Measurements from ENCODE around the gene SBF2.

GRCh38 chr11:9738116-9738515 lies 555.9 kb downstream of the SBF2 start:
- TF ChIP-seq POLR2A (IDR thresholded peaks at IDR 0.05; ENCODE audit: extremely low read depth, insufficient read length) = no peak
- TF ChIP-seq CTCF (IDR thresholded peaks at IDR 0.05; ENCODE audit: low read depth, low read length) = no peak
- TF ChIP-seq MAX (IDR thresholded peaks at IDR 0.05; ENCODE audit: low read depth, low read length) = no peak
